HEK293 (cell line): ENCODE data around the gene SLC20A1.

Experiments used
- CTCF ChIA-PET: fragments of 350-600 bp; formaldehyde crosslinking; extraction: SDS; loops from one replicate; lab custom pipeline; 2021; ENCODE audit warnings: antibody characterized with exemption; lab: Yijun Ruan, JAX
- POLR2A ChIA-PET: fragments of 300-600 bp; formaldehyde crosslinking; extraction: SDS; loops from one replicate; lab custom pipeline; 2020; ENCODE audit warnings: antibody characterized with exemption, inconsistent platforms; lab: Yijun Ruan, JAX
- H3K27ac ChIP-seq: fragments of 200-500 bp; sonication (Bioruptor generic); 2 replicates; pipeline ENCODE4 v1.5.1; 2014; ENCODE audit warnings: low read depth, low read length, control low read depth, inconsistent platforms; ENCODE audit errors: extremely low read depth
- H3K36me3 ChIP-seq, 2 experiments: fragments of 200-500 bp in 1 of 2; sonication (Bioruptor generic) in 1 of 2; 1 replicate in 1 of 2; 2 replicates in 1 of 2; pipeline ENCODE4 v1.5.1; 2014 to 2017; ENCODE audit warnings: inconsistent platforms in 2 of 2, low read length in 2 of 2; ENCODE audit not compliant: control insufficient read depth in 2 of 2, insufficient read depth in 1 of 2
- H3K4me1 ChIP-seq: fragments of 200-500 bp; sonication (Bioruptor generic); 2 replicates; pipeline ENCODE4 v1.5.1; 2014; ENCODE audit warnings: mild to moderate bottlenecking, low read length, inconsistent platforms; ENCODE audit not compliant: control insufficient read depth, insufficient read depth
- H3K4me3 ChIP-seq: 2 replicates; pipeline ENCODE4 v1.5.1; 2011; ENCODE audit warnings: low read depth, mild to moderate bottlenecking, control low read depth, low read length, moderate library complexity
- H3K9me3 ChIP-seq: fragments of 200-500 bp; sonication (Bioruptor generic); 2 replicates; pipeline ENCODE4 v1.5.1; 2014; ENCODE audit warnings: low read depth, low read length, inconsistent platforms; ENCODE audit not compliant: control insufficient read depth, insufficient read depth
- GLIS1 ChIP-seq: fragments of 450-650 bp; formaldehyde crosslinking; IDR thresholded peaks from 2 replicates; pipeline ENCODE4 v1.5.1; 2016; ENCODE audit warnings: missing biosample characterization, missing genetic modification characterization
- HOXC10 ChIP-seq: sonication (generic); formaldehyde crosslinking; IDR thresholded peaks from 2 replicates; pipeline ENCODE4 v1.8.1; 2023; ENCODE audit warnings: mild to moderate bottlenecking, missing genetic modification reagents
- KLF7 ChIP-seq: fragments of 450-650 bp; formaldehyde crosslinking; IDR thresholded peaks from 2 replicates; pipeline ENCODE4 v1.5.1; 2016; ENCODE audit warnings: missing biosample characterization, missing genetic modification characterization, borderline replicate concordance
- TCF7L2 ChIP-seq: IDR thresholded peaks from 2 replicates; pipeline ENCODE4 v1.6.1; 2011; ENCODE audit warnings: low read depth, mild to moderate bottlenecking, inconsistent platforms, low read length, moderate library complexity, borderline replicate concordance
- ZBTB8A ChIP-seq: fragments of 450-650 bp; formaldehyde crosslinking; IDR thresholded peaks from 2 replicates; pipeline ENCODE4 v1.5.1; 2016; ENCODE audit warnings: missing biosample characterization, missing genetic modification characterization
- ZNF175 ChIP-seq: fragments of 450-650 bp; formaldehyde crosslinking; IDR thresholded peaks from 2 replicates; pipeline ENCODE4 v1.5.1; 2016; ENCODE audit warnings: missing biosample characterization, missing genetic modification characterization
- ZNF221 ChIP-seq: fragments of 450-650 bp; formaldehyde crosslinking; IDR thresholded peaks from 2 replicates; pipeline ENCODE4 v1.5.1; 2017; ENCODE audit warnings: missing biosample characterization, missing genetic modification characterization, borderline replicate concordance
- ZNF391 ChIP-seq: fragments of 450-650 bp; formaldehyde crosslinking; IDR thresholded peaks from 2 replicates; pipeline ENCODE4 v1.5.1; 2016; ENCODE audit warnings: low read depth, missing biosample characterization, missing genetic modification characterization, borderline replicate concordance
- ZNF514 ChIP-seq: fragments of 450-650 bp; formaldehyde crosslinking; IDR thresholded peaks from 2 replicates; pipeline ENCODE4 v1.5.1; 2016; ENCODE audit warnings: missing biosample characterization, missing genetic modification characterization
- ZNF571 ChIP-seq: fragments of 450-650 bp; formaldehyde crosslinking; IDR thresholded peaks from 2 replicates; pipeline ENCODE4 v1.5.0; 2017; ENCODE audit warnings: missing biosample characterization, missing genetic modification characterization
- ZSCAN30 ChIP-seq: fragments of 450-650 bp; IDR thresholded peaks from 2 replicates; pipeline ENCODE4 v1.5.1; 2018; ENCODE audit warnings: missing biosample characterization, mild to moderate bottlenecking, missing genetic modification characterization, moderate library complexity
- TF ChIP-seq, protein P1 (sequence below): fragments of 450-650 bp; formaldehyde crosslinking; IDR thresholded peaks from 2 replicates; pipeline ENCODE4 v1.5.1; 2016; ENCODE audit warnings: missing biosample characterization, missing genetic modification characterization
- TF ChIP-seq, protein P2 (sequence below): fragments of 450-650 bp; formaldehyde crosslinking; optimal IDR thresholded peaks from 2 replicates; pipeline ENCODE3; 2016; ENCODE audit warnings: missing biosample characterization, mild to moderate bottlenecking, missing genetic modification characterization
- TF ChIP-seq, protein P3 (sequence below): fragments of 450-650 bp; formaldehyde crosslinking; IDR thresholded peaks from 2 replicates; pipeline ENCODE4 v1.5.1; 2016; ENCODE audit warnings: missing biosample characterization, missing genetic modification characterization
- TF ChIP-seq, protein P4 (sequence below): fragments of 450-650 bp; formaldehyde crosslinking; IDR thresholded peaks from 2 replicates; pipeline ENCODE4 v1.5.1; 2016; ENCODE audit warnings: missing biosample characterization, missing genetic modification characterization

Gene SLC20A1

DNA sequence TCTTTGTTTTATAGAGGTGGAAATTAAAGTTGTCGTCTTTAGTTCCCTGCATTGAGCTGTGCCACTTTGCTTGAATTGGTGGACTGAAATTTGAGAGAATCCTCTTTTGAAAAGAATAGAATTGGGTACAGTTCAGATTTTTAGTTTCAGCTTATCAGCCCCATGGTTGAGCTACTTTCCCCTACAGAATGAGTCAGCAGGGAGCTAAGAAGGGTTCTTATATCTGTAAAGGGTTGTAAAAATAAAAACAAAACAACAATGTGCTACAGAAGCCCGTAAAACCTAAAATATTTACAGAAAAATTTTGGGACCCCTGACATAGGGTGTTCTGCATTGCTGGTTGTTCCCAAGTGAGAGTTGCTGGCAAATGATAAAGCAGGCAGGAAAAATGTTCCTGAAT is 12.6 kb downstream of the SLC20A1 start:
- H3K36me3 ChIP-seq = peaks cover 88 to 95% of the 10 kb centered on the region in 2 experiments
- TF ChIP-seq ZSCAN30 (tag by site-specific recombination) = no peak
- TF ChIP-seq ZNF391 (tag by site-specific recombination) = no peak
- no peak for TF ChIP-seq ZBTB8A (tag by site-specific recombination)
- TF ChIP-seq, protein P1, sequence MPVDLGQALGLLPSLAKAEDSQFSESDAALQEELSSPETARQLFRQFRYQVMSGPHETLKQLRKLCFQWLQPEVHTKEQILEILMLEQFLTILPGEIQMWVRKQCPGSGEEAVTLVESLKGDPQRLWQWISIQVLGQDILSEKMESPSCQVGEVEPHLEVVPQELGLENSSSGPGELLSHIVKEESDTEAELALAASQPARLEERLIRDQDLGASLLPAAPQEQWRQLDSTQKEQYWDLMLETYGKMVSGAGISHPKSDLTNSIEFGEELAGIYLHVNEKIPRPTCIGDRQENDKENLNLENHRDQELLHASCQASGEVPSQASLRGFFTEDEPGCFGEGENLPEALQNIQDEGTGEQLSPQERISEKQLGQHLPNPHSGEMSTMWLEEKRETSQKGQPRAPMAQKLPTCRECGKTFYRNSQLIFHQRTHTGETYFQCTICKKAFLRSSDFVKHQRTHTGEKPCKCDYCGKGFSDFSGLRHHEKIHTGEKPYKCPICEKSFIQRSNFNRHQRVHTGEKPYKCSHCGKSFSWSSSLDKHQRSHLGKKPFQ = no peak
- TF ChIP-seq, protein P2, sequence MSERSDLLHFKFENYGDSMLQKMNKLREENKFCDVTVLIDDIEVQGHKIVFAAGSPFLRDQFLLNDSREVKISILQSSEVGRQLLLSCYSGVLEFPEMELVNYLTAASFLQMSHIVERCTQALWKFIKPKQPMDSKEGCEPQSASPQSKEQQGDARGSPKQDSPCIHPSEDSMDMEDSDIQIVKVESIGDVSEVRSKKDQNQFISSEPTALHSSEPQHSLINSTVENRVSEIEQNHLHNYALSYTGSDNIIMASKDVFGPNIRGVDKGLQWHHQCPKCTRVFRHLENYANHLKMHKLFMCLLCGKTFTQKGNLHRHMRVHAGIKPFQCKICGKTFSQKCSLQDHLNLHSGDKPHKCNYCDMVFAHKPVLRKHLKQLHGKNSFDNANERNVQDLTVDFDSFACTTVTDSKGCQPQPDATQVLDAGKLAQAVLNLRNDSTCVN (tag by site-specific recombination) = no peak
- TF ChIP-seq KLF7 (tag by site-specific recombination) = no peak
- TF ChIP-seq, all 188 proteins: peak for 0
- ChIA-PET POLR2A (interaction anchor here (1.8 kb wide), 1 partner anchor 12 kb away, joined by 5 read pairs; no protein-coding TSS in a partner anchor), CTCF (interaction anchor here (0.8 to 1.3 kb wide), 3 partner anchors 31 to 67 kb away, joined by 3 to 4 read pairs (median 3); no protein-coding TSS in a partner anchor)
- H3K27ac ChIP-seq = no peak overlapping the region
- H3K4me1 ChIP-seq = no peaks in the 10 kb centered on the region
- H3K4me3 ChIP-seq = no peak overlapping the region
- no peaks in the 10 kb centered on the region for H3K9me3 ChIP-seq

DNA sequence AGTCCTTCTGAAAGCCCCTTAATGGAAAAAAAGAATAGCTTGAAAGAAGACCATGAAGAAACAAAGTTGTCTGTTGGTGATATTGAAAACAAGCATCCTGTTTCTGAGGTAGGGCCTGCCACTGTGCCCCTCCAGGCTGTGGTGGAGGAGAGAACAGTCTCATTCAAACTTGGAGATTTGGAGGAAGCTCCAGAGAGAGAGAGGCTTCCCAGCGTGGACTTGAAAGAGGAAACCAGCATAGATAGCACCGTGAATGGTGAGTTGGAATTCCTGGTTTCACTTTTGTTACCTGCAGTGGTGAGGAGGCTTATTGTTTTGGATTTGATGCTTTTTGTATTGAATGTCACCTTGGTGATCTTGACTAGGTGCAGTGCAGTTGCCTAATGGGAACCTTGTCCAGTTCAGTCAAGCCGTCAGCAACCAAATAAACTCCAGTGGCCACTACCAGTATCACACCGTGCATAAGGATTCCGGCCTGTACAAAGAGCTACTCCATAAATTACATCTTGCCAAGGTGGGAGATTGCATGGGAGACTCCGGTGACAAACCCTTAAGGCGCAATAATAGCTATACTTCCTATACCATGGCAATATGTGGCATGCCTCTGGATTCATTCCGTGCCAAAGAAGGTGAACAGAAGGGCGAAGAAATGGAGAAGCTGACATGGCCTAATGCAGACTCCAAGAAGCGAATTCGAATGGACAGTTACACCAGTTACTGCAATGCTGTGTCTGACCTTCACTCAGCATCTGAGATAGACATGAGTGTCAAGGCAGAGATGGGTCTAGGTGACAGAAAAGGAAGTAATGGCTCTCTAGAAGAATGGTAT is 13.3 kb downstream of the SLC20A1 start:
- Histone ChIP-seq H3K4me3 (no peak overlapping the region), H3K4me1 (no peaks in the 10 kb centered on the region), H3K27ac (no peak overlapping the region), H3K36me3 (peaks cover 85 to 96% of the 10 kb centered on the region in 2 experiments), H3K9me3 (no peaks in the 10 kb centered on the region)
- CTCF ChIA-PET = interaction anchor here (0.6 to 1.5 kb wide), 6 partner anchors 9 to 66 kb away, joined by 3 to 6 read pairs (median 3); no protein-coding TSS in a partner anchor
- TF ChIP-seq, protein P3, sequence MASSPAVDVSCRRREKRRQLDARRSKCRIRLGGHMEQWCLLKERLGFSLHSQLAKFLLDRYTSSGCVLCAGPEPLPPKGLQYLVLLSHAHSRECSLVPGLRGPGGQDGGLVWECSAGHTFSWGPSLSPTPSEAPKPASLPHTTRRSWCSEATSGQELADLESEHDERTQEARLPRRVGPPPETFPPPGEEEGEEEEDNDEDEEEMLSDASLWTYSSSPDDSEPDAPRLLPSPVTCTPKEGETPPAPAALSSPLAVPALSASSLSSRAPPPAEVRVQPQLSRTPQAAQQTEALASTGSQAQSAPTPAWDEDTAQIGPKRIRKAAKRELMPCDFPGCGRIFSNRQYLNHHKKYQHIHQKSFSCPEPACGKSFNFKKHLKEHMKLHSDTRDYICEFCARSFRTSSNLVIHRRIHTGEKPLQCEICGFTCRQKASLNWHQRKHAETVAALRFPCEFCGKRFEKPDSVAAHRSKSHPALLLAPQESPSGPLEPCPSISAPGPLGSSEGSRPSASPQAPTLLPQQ (tag by site-specific recombination) = no peak
- TF ChIP-seq TCF7L2 = no peak
- TF ChIP-seq, protein P4, sequence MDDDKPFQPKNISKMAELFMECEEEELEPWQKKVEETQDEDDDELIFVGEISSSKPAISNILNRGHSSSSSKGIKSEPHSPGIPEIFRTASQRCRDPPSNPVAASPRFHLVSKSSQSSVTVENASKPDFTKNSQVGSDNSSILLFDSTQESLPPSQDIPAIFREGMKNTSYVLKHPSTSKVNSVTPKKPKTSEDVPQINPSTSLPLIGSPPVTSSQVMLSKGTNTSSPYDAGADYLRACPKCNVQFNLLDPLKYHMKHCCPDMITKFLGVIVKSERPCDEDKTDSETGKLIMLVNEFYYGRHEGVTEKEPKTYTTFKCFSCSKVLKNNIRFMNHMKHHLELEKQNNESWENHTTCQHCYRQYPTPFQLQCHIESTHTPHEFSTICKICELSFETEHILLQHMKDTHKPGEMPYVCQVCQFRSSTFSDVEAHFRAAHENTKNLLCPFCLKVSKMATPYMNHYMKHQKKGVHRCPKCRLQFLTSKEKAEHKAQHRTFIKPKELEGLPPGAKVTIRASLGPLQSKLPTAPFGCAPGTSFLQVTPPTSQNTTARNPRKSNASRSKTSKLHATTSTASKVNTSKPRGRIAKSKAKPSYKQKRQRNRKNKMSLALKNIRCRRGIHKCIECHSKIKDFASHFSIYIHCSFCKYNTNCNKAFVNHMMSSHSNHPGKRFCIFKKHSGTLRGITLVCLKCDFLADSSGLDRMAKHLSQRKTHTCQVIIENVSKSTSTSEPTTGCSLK (tag by site-specific recombination) = no peak
- TF ChIP-seq ZNF571 = no peak
- no peak for TF ChIP-seq GLIS1 (tag by site-specific recombination)
- TF ChIP-seq ZNF221 (tag by site-specific recombination) = no peak
- TF ChIP-seq ZNF175 (tag by site-specific recombination) = no peak
- no peak for TF ChIP-seq ZNF514 (tag by site-specific recombination)
- TF ChIP-seq HOXC10 (CRISPR knock-in tag) = no peak
- POLR2A ChIA-PET = interaction anchor here (1.8 kb wide), 1 partner anchor 12 kb away, joined by 5 read pairs; no protein-coding TSS in a partner anchor
